Measurements from ENCODE around the gene MRGPRF.
A peak's percentile ranks its signal among the peaks of the same experiment; 100 is the strongest.
"Not testable (repeated sequence)": the region's sequence is repeated elsewhere in the genome, so short reads cannot be mapped to it uniquely, and the experiment has no call there.

Gene MRGPRF

DNA sequence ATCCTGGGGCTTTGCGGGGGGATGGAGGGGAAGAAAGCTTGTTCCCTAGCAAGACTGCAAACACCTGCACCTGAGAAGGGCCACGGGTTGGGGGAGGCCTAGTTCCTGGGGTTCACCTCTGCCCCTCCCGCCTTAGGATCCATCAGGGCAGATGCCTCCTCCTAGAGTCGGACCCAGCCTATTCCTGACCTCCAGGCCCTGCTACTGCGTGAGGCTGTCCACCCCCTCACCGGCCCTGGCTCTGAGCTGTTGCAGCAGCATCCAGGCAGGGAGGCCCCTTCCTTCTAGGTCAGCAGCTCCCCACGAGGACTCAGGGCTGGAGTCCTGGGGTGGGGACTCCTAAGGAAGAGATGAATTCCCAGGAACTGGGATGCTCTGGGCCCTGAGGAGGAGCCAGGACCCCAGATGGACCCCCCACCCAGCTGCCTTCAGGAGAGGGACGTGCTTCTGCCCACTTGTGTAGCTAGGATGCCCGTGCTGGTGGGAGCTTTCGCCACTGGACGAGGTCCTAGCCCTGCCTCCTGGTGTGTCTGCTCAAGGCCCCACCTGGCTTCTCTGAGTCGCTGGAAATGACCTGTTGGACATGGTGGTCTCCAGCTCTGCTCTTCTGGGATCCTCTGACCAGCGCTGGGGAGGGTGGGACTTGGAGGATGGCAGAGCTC, 10.3 kb downstream of the MRGPRF start:
- no peak for DNase-seq (ENCODE audit: low read depth)

DNA sequence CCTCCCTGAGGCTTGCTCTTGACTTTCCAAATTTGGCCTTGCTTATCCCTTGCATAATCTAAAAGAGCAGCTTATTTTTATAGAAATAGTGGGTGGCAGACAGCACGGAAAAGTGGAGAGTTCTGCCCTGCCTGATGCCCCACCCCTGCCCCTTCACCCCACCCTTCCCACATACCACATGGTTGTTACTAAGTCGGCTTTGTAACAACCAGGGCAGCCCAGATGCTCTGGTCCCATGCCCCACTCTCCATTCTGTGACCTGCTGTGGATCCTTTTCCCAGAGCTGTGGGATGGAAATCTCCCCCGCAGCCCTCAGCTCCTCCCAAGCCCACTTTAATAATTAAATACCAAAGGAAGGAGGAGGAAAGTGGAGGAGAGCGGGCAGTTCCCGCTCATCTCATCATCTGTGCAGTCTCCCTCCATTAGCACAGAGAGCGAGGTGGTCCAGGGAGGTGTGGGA, 10.9 kb downstream of the MRGPRF start:
- DNase-seq (ENCODE audit: low read depth): no peak

DNA sequence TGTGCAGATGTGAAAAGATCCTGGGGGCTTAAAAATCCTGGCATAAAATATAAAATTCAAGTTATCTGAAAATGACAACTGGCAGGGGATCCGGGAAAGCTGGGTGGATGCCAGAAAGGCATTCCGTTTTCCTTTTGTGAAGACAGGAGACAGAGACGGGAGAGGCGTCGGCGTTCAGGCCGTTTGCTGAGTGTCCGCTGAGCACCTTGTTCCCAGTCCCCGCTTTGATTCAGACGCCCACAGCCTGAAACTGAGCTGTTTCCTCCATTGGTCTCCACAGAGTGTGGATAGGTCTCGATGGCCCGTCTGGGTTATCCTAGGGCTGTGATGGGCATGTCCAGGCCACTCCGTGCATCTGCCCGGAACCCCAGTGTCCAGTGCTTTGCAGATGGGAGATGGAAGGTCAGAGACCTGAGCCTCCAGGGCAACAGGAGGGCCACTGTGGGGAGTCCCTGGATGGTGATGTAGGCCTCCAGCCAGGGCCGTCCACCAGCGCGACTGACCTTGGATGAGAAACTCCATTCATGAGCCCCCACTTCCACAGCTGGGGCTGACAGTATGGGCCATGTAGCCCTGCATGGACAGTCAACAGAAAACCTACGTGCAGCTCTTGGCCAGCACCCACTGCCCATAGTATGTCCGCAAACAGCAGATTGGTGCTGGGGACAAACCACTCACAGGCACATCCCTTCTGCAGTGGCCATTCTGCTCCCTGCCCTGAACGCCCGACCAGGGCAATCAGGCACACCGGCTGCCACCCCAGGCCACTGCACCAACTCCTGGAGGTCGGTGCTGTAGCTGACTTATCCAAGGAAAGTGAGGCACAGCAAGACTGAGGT, 11.6 kb downstream of the MRGPRF start:
- no peak for DNase-seq (ENCODE audit: low read depth)

DNA sequence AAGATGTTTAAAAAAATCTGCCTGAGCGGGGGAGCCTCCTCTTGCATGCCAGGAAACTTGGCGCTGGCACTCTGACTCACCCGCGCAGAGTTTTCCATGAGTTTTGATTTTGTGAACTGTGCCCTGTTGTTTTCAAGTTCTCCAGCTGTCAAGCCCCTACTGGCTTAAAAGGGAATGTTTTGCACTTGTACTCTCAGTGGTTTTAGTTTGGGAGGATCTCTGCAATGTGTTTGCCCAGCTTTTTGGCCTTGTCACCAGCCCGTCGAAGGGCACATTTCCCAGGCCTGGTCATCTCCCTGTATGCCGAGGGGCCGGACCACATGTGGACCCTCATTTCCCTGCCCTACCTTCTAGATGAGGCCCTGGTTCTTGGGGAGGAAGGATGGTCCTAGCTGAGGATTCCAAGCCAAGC, 12.2 kb downstream of the MRGPRF start:
- DNase-seq (ENCODE audit: low read depth): peak; percentile 82

DNA sequence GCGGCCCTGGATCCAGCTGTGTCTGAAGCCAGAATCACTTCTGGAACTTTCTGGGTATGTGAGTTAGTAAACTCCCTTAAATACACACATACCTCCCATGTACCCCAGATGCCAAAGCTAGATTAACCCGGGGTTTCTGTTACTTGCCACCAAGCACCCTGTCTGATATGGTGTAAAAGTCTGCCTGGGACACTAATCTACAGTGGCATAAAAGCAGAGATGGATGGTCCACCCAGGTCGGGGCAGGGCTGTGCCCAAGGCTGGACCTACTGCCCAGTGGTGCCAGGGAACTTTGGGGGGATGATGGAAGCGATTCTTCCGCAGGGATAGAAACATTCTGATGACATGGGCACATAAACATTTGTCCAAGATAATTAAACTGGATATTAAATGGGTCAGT, 12.7 kb downstream of the MRGPRF start:
- no peak for DNase-seq (ENCODE audit: low read depth)

DNA sequence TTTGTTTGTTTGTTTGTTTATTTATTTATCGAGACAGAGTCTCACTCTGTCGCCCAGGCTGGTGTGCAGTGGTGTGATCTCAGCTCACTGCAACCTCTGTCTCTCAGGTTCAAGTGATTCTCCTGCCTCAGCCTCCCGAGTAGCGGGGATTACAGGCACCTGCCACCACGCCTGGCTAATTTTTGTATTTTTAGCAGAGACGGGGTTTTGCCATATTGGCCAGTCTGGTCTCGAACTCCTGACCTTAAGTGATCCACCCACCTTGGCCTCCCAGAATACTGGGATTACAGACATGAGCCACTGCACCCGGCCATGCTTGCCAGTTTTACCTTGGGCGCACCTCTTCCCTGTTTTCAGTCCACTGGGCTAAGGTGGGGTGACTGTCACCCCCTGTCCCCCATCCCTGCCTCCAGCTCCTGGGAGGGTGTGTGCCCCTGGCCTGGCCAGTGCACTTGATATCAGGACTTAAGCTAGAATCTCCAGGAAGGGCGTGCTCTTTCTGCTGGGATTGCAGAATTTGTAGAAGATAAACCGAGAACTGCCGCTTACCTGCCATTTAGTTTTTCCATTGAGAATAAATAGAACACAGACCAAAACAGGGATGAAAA, 13.2 kb downstream of the MRGPRF start:
- DNase-seq (ENCODE audit: low read depth): not testable (repeated sequence)

DNA sequence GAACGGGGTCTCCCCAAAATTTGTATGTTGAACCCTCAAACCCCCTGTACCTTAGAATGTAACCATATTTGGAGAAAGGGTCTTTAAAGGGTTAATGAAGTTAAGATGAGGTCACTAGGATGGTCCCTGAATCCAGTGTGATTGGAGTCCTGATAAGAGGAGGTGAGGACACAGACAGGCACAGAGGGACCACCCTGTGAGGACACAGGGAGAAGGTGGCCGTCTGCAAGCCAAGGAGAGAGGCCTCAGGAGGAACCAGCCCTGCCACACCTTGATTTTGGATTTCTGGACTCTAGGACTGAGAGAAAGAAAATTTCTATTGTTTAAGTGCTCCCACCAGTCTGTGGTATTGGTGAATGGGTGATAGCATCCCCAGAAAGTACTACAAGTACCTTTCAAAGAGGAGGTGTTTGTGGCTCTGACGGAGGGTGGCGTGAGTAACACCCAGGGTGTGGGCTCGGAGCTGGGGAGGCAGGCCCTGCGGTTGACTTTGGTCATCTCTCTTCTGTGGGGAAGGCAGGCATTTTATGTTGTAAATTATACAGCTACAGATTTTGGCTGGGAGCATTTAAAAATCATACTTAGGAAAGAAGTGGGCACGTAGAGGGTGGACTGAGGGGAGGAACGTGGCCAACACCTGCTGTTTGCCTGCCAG, 13.8 kb downstream of the MRGPRF start:
- no peak for DNase-seq (ENCODE audit: low read depth)

DNA sequence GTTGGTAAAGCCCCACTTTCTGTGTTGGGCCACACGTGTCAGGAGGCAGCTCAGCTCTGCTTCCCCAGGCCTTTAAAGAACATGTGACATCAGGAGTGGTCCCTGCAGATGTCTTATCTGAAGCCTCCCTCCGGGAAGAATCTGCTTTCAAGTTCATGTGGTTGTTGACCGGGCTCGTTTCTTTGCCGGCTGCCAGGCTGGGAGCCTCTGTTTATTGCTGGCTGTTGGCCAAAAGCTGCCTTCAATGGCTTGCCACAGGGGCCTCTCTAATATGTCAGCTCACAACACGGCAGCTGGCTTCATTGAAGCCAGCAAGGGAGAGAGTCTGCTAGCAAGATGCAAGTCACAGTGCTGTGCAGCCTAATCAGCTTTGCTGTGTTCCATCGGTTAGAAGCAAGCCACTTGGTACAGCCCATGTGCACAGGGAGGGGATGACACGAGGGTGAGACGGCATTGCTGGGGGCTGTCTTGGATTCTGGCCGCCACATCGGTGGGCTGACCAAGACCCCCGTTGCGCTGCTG, 14.6 kb downstream of the MRGPRF start:
- DNase-seq (ENCODE audit: low read depth): no peak

DNA sequence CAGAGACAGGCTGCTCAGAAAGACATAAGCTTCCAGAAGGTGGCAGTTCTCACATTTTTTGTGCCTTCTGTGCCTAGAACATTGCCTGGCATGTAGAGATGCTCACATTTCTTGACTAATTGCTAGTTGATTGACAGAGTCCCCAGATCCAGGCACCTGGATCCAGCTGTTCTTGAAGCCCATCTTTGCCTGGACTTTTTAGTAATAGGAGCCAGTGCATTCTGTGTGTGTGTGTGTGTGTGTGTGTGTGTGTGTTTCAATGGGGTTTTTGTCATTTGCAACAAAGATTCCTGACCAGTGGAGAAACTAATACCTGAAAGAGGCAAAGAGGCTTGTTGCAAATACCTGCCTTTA, 15.1 kb downstream of the MRGPRF start:
- DNase-seq (ENCODE audit: low read depth): no peak

DNA sequence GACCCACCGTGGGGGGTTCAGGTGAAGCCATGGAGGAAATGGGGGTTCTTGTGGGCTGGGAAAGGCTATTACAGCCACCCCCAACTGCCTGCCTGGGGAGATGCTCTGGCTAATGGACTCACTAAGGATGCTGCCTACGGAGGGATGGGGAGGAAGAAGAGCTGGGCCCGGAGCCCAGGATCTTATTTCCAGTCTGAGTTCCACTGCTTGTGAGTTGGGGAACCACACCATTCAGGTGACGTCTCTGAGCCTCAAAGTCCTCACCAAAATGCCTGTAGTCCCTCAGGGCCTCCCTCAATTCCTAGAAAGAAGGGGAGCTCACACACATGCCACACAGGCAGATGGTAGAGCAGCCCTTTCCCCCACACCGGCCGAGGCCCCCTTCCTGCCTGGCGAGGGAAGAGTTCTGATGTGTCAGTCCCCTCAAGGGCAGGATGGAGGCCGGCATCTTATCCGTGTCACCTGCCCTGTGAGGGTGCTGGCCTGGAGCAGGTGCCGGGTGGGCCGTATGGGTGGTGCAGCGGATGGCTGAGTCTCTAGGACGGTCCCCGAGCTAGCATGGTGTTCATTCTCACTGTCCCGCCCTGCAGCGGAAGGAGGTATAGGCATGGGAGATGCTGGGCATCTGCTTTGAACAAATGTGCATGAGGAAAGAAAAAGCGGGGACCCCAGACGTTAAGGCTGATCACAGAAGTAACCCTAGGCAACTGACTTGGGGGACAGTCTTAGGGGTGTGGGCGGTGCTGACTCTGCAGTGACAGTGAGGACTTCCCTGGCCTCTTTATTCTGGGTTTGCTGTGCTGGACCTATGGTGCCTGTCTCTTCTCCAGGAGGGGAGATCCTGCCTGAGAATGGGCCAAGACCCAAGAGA, 15.7 kb downstream of the MRGPRF start:
- no peak for DNase-seq (ENCODE audit: low read depth)

DNA sequence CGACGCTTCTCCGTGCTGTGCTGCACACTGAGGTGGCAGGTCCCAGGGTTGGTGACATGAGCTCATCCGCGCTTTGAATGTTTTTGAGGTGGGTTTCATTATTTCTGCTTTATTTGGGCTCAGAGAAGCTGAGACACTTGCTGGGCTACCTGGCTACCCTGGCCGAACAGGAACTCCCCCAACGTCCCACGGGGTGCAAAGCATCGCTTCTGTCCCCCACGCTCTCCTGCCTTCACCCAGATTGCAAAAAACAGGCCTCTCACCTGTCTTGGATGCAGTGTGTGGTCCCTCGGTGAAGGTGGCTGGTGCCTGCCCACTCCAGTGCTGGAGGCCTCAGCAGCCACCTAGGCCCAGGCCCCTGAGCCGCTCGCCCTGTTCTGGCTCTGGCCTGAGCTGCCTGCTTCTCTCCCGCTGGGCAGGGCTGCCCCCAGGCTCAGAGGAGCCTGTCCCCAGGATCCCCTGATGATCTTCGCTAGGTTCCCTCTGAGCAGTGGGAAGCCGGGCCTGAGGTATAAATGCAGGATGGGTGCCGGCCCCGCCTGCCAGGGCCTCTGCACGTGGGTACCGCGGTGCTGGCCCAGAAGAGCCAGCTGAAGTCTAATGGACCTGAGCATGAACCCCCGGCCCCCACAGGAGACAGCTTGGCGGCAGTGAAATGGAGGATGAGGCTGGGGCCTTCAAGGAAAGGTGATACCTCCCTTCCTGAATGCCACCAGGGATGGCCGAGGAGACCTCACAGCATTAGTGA, 16.5 kb downstream of the MRGPRF start:
- no peak for DNase-seq (ENCODE audit: low read depth)

DNA sequence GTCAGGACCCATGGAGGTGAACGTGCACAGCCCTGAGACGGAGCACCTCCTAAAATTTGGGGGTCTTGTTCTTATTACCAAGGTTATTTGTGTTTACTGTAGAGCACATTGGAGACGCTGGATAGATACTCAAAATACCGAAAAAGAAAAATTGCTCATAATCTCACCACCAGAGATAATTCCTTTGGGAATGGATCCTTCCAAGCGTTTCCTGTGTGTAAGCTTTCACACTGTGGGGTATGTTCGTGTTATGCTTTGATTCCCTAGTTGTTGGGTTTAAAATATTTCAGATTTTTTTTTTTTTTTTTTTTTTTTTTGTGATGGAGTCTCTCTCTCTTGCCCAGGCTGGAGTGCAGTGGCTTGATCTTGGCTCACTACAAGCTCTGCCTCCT, 18.2 kb downstream of the MRGPRF start:
- DNase-seq (ENCODE audit: low read depth): no peak

DNA sequence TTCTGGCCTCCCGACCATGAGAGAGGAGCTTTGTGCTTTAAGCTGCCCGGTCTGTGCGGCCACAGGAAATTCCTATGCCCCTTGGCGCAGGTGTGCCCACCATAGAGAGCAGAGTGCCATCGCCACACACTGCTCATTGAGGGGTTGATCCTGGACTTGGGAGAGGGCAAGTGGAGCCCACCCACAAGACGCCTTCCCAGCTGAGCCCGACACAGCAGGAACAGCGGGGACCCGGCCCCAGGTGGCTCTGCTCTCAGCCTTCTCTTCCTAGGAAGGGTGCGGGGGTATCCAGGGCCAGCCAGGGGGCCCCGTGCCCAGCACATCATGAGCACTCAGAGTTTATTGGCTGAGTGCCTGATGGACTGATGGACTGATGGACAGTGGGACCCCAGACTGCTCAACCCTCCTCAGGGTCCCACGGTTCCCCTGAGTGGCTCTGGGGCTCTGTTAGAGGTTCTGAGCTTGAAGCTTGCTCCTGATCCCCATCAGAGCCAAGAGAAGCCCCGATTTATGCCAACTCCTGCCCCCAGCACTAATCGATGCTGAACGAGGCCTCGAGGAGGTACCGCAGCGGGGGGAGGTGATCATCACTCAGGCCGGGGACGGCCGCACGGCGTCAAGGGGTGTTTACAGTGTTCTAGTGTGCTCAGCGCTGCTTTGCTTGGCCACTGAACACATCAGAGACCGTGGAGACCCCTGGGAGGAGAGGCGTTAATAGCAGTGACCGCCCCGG, 18.7 kb downstream of the MRGPRF start:
- DNase-seq (ENCODE audit: low read depth): no peak

DNA sequence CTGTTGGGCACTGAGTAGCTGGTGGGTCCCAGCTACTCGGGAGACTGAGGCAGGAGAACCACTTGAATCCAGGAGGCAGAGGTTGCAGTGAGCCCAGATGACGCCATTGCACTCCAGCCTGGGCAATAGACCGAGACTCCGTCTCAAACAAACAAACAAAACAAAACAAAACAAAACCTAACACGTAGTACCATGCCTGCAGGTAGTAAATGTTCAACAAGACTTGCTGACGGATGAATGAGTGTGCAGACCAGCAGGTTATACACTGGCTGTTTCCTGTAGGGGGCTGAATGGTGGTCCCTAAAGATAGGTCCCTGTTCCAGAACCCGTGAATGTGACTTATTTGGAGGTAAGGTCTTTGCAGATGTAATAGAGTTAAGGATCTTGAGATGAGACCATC, 19.5 kb downstream of the MRGPRF start:
- no peak for DNase-seq (ENCODE audit: low read depth)

DNA sequence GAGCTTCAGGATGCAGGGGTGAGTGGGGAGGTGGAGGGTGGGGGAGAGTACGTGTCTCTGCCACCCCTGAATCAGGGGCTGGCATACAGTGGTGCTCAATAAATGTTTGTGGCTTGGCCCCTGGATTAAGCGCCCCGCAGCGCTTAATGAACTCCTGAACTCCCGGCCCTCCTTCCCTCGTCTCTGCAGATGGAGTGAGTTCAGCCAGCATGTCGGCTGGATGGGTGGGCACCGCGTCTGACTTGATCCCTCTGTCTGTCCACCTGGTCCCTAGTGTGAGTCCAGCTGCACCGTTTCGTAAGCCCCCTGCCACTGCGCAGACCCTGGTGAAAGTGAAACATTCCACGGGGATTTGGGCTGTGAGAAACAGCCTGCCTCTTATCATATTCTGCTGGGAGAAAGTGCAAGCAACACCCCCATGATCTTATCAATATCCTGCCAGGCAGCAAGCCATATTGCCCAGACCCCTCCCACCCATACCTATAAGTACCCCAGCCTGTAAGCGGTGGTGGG, 20.2 kb downstream of the MRGPRF start:
- no peak for DNase-seq (ENCODE audit: low read depth)

DNA sequence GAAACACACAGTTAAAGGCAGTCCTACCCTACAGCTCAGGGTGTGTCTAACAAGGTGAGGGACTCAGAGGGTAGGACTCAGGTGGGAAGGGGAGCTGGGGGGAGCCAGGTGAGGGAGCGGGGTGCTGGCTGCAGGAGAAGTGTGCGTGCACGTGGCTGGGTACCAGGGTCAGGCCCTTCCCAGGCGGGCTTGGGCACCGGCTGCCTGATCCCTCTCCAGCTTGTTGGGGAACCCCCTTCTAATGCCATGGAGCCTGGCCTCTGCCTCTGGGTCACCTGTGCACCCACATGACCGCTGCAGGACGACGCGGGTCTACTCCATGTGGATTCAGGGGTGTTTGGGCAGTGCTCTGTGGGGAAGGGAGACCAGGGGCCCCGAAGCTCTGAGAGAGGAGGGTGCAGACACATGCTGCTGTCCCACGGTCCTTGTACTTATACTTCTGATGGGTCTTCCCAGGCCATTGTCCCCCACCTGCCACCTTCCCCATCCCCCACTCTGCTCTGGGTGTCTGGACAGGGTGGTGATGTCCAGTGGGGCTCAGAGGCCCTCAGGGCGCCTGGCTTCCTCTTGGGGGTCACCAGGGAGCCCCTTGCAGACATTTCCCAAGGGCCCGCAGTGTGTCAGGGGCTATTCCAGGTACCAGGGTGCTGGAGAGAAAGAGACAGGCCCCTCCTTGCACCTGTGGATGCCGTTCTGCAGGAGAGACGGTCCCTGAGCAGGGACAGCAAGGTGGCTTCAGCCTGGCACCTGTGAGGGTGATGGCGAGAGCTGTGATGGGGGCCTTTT, 21.9 kb downstream of the MRGPRF start:
- no peak for DNase-seq (ENCODE audit: low read depth)

DNA sequence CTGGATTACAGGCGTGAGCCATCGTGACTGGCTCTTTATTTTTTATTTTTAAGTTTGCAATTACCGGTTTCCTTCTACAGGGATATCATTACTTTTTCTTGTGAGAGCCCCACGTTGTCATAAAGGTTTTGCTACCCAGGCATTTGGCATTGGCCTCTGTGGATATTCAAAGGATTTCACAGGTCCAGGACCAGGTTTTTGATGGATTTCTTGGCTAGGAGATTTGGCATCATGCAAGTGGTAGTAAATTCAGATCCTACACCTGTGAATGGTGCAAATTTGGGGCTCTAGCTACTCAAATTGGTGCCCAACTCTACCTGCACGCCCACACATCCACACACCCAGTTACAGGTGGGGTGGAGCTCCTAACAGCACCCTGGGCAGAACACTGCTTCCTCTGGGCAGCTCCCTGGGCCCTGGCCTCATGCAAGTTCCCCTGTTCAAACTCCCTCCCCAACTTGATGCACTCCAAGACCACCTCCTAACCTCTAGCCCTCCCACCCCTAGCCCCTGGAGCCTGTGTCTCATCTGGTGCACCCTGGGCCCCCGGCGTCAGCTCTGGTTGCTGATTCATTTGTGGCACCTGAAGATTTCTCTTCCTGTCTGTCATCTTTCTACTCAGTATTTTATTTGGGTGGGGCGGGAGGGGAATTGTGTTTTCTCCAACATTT, 23.0 kb downstream of the MRGPRF start:
- no peak for DNase-seq (ENCODE audit: low read depth)

DNA sequence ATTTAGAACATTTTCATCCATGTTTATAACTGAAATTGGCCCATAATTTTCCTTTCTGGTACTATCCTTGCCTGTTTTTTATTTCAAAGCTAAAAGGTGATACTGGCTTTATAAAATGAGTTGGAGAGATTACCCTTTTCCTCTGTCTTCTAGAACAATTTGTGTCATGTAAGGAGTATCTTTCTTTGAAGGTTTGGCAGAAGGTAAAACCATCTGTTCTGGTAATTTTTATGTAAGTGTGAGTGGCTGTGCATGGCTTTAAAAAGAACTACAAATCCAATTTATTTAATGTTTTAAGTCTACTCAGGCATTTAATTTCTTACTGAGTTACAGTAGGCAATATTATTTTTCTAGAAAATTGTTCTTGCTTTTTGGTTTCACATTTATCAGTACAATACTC, 24.6 kb downstream of the MRGPRF start:
- DNase-seq (ENCODE audit: low read depth): no peak
